ENCODE measurements around the gene MX1.

GRCh38 chr21:41451753-41452676 lies 26.0 kb downstream of the MX1 start:
- TF ChIP-seq POLR2A (IDR thresholded peaks at IDR 0.05; ENCODE audit: low read depth, low read length) (no peak), CTCF (IDR thresholded peaks at IDR 0.05; ENCODE audit: extremely low read depth in 1 of 2, insufficient read depth in 1 of 2, low read depth in 1 of 2, low read length in 2 of 2) (no peak)

Data from endothelial cell of umbilical vein (primary cell).